SU-DHL-6 (cell line): ENCODE measurements around the gene PLN.

Experiments
- EZH2phosphoT487 ChIP-seq: fragments of 200-600 bp; sonication (generic), shearing (Covaris generic); conservative IDR thresholded peaks from 2 replicates; pipeline ENCODE4 v1.6.1; 2018; ENCODE audit warnings: mild to moderate bottlenecking, antibody characterized with exemption, low read length, moderate library complexity, mixed read lengths
- TF ChIP-seq, protein P1 (sequence below): fragments of 200-600 bp; sonication (generic); IDR thresholded peaks from one replicate; pipeline ENCODE4 v1.5.1; 2017; ENCODE audit warnings: antibody characterized with exemption, mild to moderate bottlenecking, low read length, moderate library complexity; ENCODE audit not compliant: insufficient read depth, poor library complexity, severe bottlenecking

DNA sequence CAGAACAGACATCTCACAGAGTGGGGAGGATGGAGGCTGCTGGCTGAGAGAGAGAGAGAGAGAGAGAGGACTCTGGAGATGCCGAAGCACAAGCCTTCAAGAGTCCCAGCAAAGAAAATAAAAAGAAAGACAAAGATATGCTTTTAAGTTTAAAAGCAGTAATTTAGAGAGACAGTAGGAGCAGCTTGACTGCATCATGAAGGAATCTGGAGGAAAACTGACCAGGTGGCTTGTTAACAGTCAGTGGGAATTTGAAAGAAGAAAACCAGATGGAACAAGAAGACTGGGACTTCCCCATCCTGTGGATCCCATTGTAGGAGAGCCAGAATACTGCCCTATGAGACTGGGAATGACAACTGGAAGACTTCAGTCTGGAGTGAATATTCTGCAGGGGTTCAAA, 46.3 kb upstream of the PLN start:
- TF ChIP-seq, protein P1, sequence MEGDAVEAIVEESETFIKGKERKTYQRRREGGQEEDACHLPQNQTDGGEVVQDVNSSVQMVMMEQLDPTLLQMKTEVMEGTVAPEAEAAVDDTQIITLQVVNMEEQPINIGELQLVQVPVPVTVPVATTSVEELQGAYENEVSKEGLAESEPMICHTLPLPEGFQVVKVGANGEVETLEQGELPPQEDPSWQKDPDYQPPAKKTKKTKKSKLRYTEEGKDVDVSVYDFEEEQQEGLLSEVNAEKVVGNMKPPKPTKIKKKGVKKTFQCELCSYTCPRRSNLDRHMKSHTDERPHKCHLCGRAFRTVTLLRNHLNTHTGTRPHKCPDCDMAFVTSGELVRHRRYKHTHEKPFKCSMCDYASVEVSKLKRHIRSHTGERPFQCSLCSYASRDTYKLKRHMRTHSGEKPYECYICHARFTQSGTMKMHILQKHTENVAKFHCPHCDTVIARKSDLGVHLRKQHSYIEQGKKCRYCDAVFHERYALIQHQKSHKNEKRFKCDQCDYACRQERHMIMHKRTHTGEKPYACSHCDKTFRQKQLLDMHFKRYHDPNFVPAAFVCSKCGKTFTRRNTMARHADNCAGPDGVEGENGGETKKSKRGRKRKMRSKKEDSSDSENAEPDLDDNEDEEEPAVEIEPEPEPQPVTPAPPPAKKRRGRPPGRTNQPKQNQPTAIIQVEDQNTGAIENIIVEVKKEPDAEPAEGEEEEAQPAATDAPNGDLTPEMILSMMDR = no peak
- TF ChIP-seq EZH2phosphoT487 = no peak
